Osteocyte (in vitro differentiated cells): ENCODE measurements around the gene ARHGEF26. TPM values are rescaled to one million over a fixed set of nuclear protein-coding genes. Genes with fewer than 3 reads are reported as not detected.
"Not testable (repeated sequence)": the region's sequence is repeated elsewhere in the genome, so short reads cannot be mapped to it uniquely, and the experiment has no call there.

Source experiments
- DNase-seq: peaks from one replicate; pipeline ENCODE4 v3.0.0; 2021; ENCODE audit warnings: mixed read lengths; ENCODE audit not compliant: unreplicated experiment; ENCODE audit errors: extremely low spot score
- H3K27ac Mint-ChIP-seq: one replicate; pipeline ENCODE4 v1.8.0; 2021; ENCODE audit warnings: mild to moderate bottlenecking, mixed read lengths; ENCODE audit not compliant: unreplicated experiment
- H3K27me3 Mint-ChIP-seq: one replicate; pipeline ENCODE4 v1.8.0; 2021; ENCODE audit warnings: mixed read lengths; ENCODE audit not compliant: unreplicated experiment
- H3K36me3 Mint-ChIP-seq: one replicate; pipeline ENCODE4 v1.8.0; 2021; ENCODE audit warnings: mixed read lengths; ENCODE audit not compliant: unreplicated experiment
- H3K4me1 Mint-ChIP-seq: one replicate; pipeline ENCODE4 v1.8.0; 2021; ENCODE audit warnings: mixed read lengths; ENCODE audit not compliant: unreplicated experiment
- H3K4me3 Mint-ChIP-seq: one replicate; pipeline ENCODE4 v1.8.0; 2021; ENCODE audit warnings: mild to moderate bottlenecking, moderate library complexity, mixed read lengths; ENCODE audit not compliant: unreplicated experiment
- H3K9me3 Mint-ChIP-seq: one replicate; pipeline ENCODE4 v1.8.0; 2021; ENCODE audit warnings: mixed read lengths; ENCODE audit not compliant: unreplicated experiment
- CTCF ChIP-seq: fragments of 200-600 bp; sonication (generic); IDR thresholded peaks from 2 replicates; pipeline ENCODE4 v1.5.0; 2021; ENCODE audit warnings: antibody characterized with exemption, mild to moderate bottlenecking, moderate library complexity
- total RNA-seq: library from RNA; stranded (reverse); gene quantifications from 2 replicates; pipeline ENCODE4 v1.2.1, GENCODE V29; 2021

The ARHGEF26 gene
- total RNA-seq, 1 donor from 2014 or later, result 5.4 TPM

DNA sequence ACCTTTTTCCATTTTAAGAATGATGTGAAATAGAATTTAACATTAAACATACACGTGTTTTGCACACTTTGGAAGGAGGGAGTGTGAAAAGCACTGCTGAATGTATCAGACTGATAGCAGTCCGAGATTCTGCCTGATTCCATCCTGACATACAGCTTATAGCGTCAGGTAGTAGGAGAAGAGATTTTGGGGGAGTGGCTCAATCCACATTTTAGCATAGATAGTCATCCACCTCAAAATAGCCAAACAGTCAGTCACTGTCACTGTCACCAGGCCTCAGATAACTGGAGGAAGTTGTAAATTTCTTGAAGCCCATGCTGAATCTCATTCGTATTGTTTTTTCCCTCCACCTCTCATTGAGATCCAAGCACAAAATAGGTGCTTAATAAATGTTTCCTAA is 35.4 kb upstream of the ARHGEF26 start:
- H3K27ac Mint-ChIP-seq, result no peak overlapping the region
- H3K4me1 Mint-ChIP-seq, result peaks cover 5% of the 10 kb centered on the region
- no peaks in the 10 kb centered on the region for H3K36me3 Mint-ChIP-seq
- DNase-seq, result no peak
- peaks cover 2% of the 10 kb centered on the region for H3K27me3 Mint-ChIP-seq
- H3K9me3 Mint-ChIP-seq, result no peaks in the 10 kb centered on the region
- H3K4me3 Mint-ChIP-seq, result no peak overlapping the region
- no peak for TF ChIP-seq CTCF

- Mint-ChIP-seq H3K27me3 (peaks cover 2% of the 10 kb centered on the region), H3K9me3 (no peaks in the 10 kb centered on the region), H3K4me3 (no peak overlapping the region), H3K27ac (no peak overlapping the region), H3K36me3 (no peaks in the 10 kb centered on the region), H3K4me1 (peaks cover 5% of the 10 kb centered on the region)
- no peak for TF ChIP-seq CTCF
- no peak for DNase-seq
These were observed 34.9 kb upstream of the ARHGEF26 start for GRCh38 chr3:154086286-154086685.

- not testable (repeated sequence) for H3K27ac Mint-ChIP-seq, H3K4me1 Mint-ChIP-seq
These were observed 33.3 kb upstream of the ARHGEF26 start for GRCh38 chr3:154087756-154088480.

GRCh38 chr3:154089421-154090420 is 31.5 kb upstream of the ARHGEF26 start:
- no peak overlapping the region for H3K27ac Mint-ChIP-seq

More at GRCh38 chr3:154087756-154088480, 33.3 kb upstream of the ARHGEF26 start:
- H3K9me3 Mint-ChIP-seq, H3K4me3 Mint-ChIP-seq, H3K36me3 Mint-ChIP-seq, H3K27me3 Mint-ChIP-seq, DNase-seq: not testable (repeated sequence)

GRCh38 chr3:154094051-154094450 is 27.1 kb upstream of the ARHGEF26 start:
- Mint-ChIP-seq H3K4me3 (no peak overlapping the region), H3K36me3 (no peaks in the 10 kb centered on the region), H3K4me1 (peaks cover 5% of the 10 kb centered on the region), H3K27me3 (no peaks in the 10 kb centered on the region), H3K27ac (no peak overlapping the region), H3K9me3 (no peaks in the 10 kb centered on the region)
- DNase-seq, result no peak
- TF ChIP-seq CTCF, result no peak

More at GRCh38 chr3:154089421-154090420, 31.5 kb upstream of the ARHGEF26 start:
- Mint-ChIP-seq H3K36me3 (no peaks in the 10 kb centered on the region), H3K9me3 (no peaks in the 10 kb centered on the region), H3K27me3 (no peaks in the 10 kb centered on the region), H3K4me3 (no peak overlapping the region), H3K4me1 (peaks cover 5% of the 10 kb centered on the region)
- no peak for DNase-seq
- TF ChIP-seq CTCF, result no peak
